NCI-H2107 treated with DMSO at 0.1 percent for 48 hours (cell line): ENCODE data around the gene CYTIP.
"Not testable (repeated sequence)": the region's sequence is repeated elsewhere in the genome, so short reads cannot be mapped to it uniquely, and the experiment has no call there.

ENCODE experiments used
- DNase-seq: peaks from one replicate; lab custom pipeline; 2025; ENCODE audit not compliant: unreplicated experiment; lab: John Stamatoyannopoulos, UW

CYTIP gene

GRCh38 chr2:157427003-157427921 is 16.6 kb downstream of the CYTIP start:
- DNase-seq, result no peak

GRCh38 chr2:157426477-157426994 is 17.4 kb downstream of the CYTIP start:
- DNase-seq, result no peak

GRCh38 chr2:157424374-157424773 is 19.5 kb downstream of the CYTIP start:
- no peak for DNase-seq

- no peak for DNase-seq
Observed at GRCh38 chr2:157421964-157422363, 21.9 kb downstream of the CYTIP start.

- no peak for DNase-seq
Observed at GRCh38 chr2:157421331-157421944, 22.5 kb downstream of the CYTIP start.

GRCh38 chr2:157420771-157421323 is 23.0 kb downstream of the CYTIP start:
- DNase-seq, result no peak

GRCh38 chr2:157419031-157419575 is 24.8 kb downstream of the CYTIP start:
- no peak for DNase-seq

- DNase-seq, result no peak
Observed at GRCh38 chr2:157418239-157418641, 25.6 kb downstream of the CYTIP start.

- DNase-seq, result no peak
Observed at GRCh38 chr2:157415591-157416101, 28.2 kb downstream of the CYTIP start.

GRCh38 chr2:157414050-157414449 is 29.8 kb downstream of the CYTIP start:
- DNase-seq, result no peak

- no peak for DNase-seq
Observed at GRCh38 chr2:157413326-157414035, 30.4 kb downstream of the CYTIP start.

- DNase-seq, result no peak
Observed at GRCh38 chr2:157411624-157412336, 32.1 kb downstream of the CYTIP start.

GRCh38 chr2:157405398-157405797 is 38.5 kb downstream of the CYTIP start:
- DNase-seq, result not testable (repeated sequence)

- DNase-seq, result no peak
Observed at GRCh38 chr2:157404363-157404762, 39.5 kb downstream of the CYTIP start.

- DNase-seq, result not testable (repeated sequence)
Observed at GRCh38 chr2:157402801-157403485, 40.9 kb downstream of the CYTIP start.

GRCh38 chr2:157395811-157396210 is 48.1 kb downstream of the CYTIP start:
- no peak for DNase-seq

GRCh38 chr2:157394928-157395327 is 49.0 kb downstream of the CYTIP start:
- no peak for DNase-seq

- no peak for DNase-seq
Observed at GRCh38 chr2:157393348-157393747, 50.5 kb downstream of the CYTIP start.

- DNase-seq, result no peak
Observed at GRCh38 chr2:157388827-157389226, 55.1 kb downstream of the CYTIP start.
